Vagina (tissue), 2 donors: ENCODE results near the gene CFB. TPM values are rescaled to one million over a fixed set of nuclear protein-coding genes. Genes with fewer than 3 reads are reported as not detected.

ENCODE experiments used
- DNase-seq, 2 donors: peaks; one replicate each; pipeline ENCODE4 v3.0.0-alpha.2; 2017; ENCODE audit errors: extremely low spot score in 2 of 2
- H3K27ac ChIP-seq: fragments of 200-600 bp; sonication (generic); one replicate; pipeline ENCODE4 v1.5.1; 2019
- H3K27me3 ChIP-seq: fragments of 200-600 bp; sonication (generic); one replicate; pipeline ENCODE4 v1.5.1; 2019
- H3K36me3 ChIP-seq, 2 donors: fragments of 200-600 bp; sonication (generic); one replicate each; pipeline ENCODE4 v1.5.1; 2017 to 2019
- H3K4me1 ChIP-seq: fragments of 200-600 bp; sonication (generic); one replicate; pipeline ENCODE4 v1.5.1; 2019
- H3K4me3 ChIP-seq, 2 donors: fragments of 200-600 bp; sonication (generic); 1 replicate in 1 of 2; 2 replicates in 1 of 2; pipeline ENCODE4 v1.5.1; 2016 to 2019
- H3K9me3 ChIP-seq: fragments of 200-600 bp; sonication (generic); one replicate; pipeline ENCODE4 v1.5.1; 2019
- POLR2A ChIP-seq, 2 donors: fragments of 450-650 bp; IDR thresholded peaks; one replicate each; pipeline ENCODE4 v1.6.1; 2017; ENCODE audit warnings: antibody characterized with exemption in 2 of 2, mild to moderate bottlenecking in 2 of 2, moderate library complexity in 2 of 2
- POLR2AphosphoS5 ChIP-seq, 2 donors: sonication (generic); formaldehyde crosslinking; IDR thresholded peaks; one replicate each; pipeline ENCODE4 v1.9.0; 2017; ENCODE audit warnings: antibody characterized with exemption in 2 of 2, mild to moderate bottlenecking in 2 of 2, low read depth in 1 of 2; ENCODE audit not compliant: insufficient read depth in 1 of 2
- intact Hi-C: fragments of 100-400 bp; cut with DNase I; formaldehyde crosslinking; loops from one replicate; pipeline ENCODE4 v1.15.1; 2023
- total RNA-seq: library from RNA; depleted of rRNA; stranded (reverse); fragments of >200 nt; gene quantifications from one replicate; pipeline ENCODE4 v1.2.3, GENCODE V29; 2016
- TF ChIP-seq, protein P1 (sequence below), 3 experiments: fragments of 450-650 bp in 2 of 3; fragments of 200-600 bp in 1 of 3; sonication (generic) in 1 of 3; IDR thresholded peaks; one replicate each; pipeline ENCODE4 v1.5.1; 2017 to 2019; ENCODE audit warnings: antibody characterized with exemption in 3 of 3, mild to moderate bottlenecking in 2 of 3, moderate library complexity in 2 of 3

The CFB gene
- total RNA-seq, 1 donor from 2014 or later: 9.6 TPM

DNA sequence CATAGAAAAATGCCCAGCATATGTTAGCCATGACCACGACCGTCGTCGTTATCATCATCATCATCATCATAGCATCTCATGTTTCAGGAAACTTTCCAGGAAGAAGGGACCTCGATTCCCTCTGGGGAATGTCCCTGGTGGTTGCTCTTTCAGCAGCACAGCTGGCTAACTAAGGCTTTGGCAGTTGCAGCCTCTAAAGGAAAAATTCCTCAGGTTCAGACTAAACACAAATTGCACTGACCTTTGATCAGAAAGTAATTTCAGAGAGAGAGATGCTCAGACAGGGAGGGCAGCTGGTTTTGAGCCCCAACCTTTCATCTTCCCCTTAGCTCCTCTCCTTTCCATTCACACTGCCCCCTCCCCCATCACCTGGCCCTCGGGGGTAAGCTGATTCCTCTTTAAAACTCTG, 5.6 kb upstream of the CFB start:
- Histone ChIP-seq H3K4me1 (peaks cover 7% of the 10 kb centered on the region), H3K9me3 (no peaks in the 10 kb centered on the region), H3K27me3 (no peaks in the 10 kb centered on the region), H3K36me3 (no peaks in the 10 kb centered on the region), H3K27ac (no peak overlapping the region), H3K4me3 (no peak overlapping the region)
- no peak for DNase-seq
- intact Hi-C loops: no loop called here
- TF ChIP-seq, protein P1, sequence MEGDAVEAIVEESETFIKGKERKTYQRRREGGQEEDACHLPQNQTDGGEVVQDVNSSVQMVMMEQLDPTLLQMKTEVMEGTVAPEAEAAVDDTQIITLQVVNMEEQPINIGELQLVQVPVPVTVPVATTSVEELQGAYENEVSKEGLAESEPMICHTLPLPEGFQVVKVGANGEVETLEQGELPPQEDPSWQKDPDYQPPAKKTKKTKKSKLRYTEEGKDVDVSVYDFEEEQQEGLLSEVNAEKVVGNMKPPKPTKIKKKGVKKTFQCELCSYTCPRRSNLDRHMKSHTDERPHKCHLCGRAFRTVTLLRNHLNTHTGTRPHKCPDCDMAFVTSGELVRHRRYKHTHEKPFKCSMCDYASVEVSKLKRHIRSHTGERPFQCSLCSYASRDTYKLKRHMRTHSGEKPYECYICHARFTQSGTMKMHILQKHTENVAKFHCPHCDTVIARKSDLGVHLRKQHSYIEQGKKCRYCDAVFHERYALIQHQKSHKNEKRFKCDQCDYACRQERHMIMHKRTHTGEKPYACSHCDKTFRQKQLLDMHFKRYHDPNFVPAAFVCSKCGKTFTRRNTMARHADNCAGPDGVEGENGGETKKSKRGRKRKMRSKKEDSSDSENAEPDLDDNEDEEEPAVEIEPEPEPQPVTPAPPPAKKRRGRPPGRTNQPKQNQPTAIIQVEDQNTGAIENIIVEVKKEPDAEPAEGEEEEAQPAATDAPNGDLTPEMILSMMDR (IDR thresholded peaks at IDR 0.05): no peak
- TF ChIP-seq POLR2AphosphoS5 (IDR thresholded peaks at IDR 0.05; ENCODE audit: insufficient read depth in 1 of 2, low read depth in 1 of 2) (no peak), POLR2A (IDR thresholded peaks at IDR 0.05) (no peak)

DNA sequence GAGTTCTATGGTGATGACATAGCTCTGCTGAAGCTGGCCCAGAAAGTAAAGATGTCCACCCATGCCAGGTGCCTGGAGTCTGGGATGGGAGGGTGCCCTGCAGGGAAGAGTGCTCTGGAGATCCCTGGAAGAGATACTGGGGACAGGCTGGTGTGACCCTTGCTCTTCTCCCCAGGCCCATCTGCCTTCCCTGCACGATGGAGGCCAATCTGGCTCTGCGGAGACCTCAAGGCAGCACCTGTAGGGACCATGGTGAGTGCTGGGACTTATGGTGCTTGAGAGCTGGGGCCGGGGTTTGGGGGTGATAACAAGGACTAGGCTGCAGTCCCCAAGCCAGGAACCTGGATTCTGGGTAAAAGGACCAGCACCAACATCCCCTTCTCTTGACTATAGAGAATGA, 2.2 kb upstream of the CFB start:
- H3K27ac ChIP-seq: no peak overlapping the region
- H3K9me3 ChIP-seq: no peaks in the 10 kb centered on the region
- intact Hi-C loops: no loop called here
- TF ChIP-seq POLR2AphosphoS5 (IDR thresholded peaks at IDR 0.05; ENCODE audit: insufficient read depth in 1 of 2, low read depth in 1 of 2) (no peak), POLR2A (IDR thresholded peaks at IDR 0.05) (no peak)
- H3K36me3 ChIP-seq: no peaks in the 10 kb centered on the region
- no peaks in the 10 kb centered on the region for H3K27me3 ChIP-seq
- H3K4me3 ChIP-seq: no peak overlapping the region
- H3K4me1 ChIP-seq: peaks cover 19% of the 10 kb centered on the region
- DNase-seq: no peak

DNA sequence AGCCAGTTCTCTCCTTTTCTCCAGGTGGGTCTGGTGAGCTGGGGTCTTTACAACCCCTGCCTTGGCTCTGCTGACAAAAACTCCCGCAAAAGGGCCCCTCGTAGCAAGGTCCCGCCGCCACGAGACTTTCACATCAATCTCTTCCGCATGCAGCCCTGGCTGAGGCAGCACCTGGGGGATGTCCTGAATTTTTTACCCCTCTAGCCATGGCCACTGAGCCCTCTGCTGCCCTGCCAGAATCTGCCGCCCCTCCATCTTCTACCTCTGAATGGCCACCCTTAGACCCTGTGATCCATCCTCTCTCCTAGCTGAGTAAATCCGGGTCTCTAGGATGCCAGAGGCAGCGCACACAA, 765 bp upstream of the CFB start:
- no peak for DNase-seq
- Histone ChIP-seq H3K27me3 (no peaks in the 10 kb centered on the region), H3K27ac (peak overlapping the region; percentile 82), H3K9me3 (no peaks in the 10 kb centered on the region), H3K36me3 (no peaks in the 10 kb centered on the region), H3K4me1 (peaks cover 19% of the 10 kb centered on the region), H3K4me3 (peak overlapping the region in 1 of 2 donors; percentile 17)
- intact Hi-C loops: loop anchor here (5.0 kb wide), 1 partner anchor 43 kb away; the partner anchor contains the start of gene ZBTB12
- TF ChIP-seq POLR2A (IDR thresholded peaks at IDR 0.05) (no peak), POLR2AphosphoS5 (IDR thresholded peaks at IDR 0.05; ENCODE audit: insufficient read depth in 1 of 2, low read depth in 1 of 2) (no peak)
- TF ChIP-seq, protein P1 (IDR thresholded peaks at IDR 0.05): no peak

DNA sequence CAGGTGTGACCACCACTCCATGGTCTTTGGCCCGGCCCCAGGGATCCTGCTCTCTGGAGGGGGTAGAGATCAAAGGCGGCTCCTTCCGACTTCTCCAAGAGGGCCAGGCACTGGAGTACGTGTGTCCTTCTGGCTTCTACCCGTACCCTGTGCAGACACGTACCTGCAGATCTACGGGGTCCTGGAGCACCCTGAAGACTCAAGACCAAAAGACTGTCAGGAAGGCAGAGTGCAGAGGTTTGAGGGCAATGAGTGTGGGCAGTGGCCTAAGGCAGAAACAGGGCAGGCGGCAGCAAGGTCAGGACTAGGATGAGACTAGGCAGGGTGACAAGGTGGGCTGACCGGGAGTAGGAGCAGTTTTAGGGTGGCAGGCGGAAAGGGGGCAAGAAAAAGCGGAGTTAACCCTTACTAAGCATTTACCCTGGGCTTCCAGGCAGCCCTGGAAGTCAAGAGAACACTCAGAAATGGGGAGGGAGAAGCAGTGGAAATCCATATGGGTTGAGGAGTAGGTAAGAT, 533 bp downstream of the CFB start:
- Histone ChIP-seq H3K4me3 (no peak overlapping the region), H3K9me3 (no peaks in the 10 kb centered on the region), H3K27ac (peak overlapping the region; percentile 82), H3K4me1 (peaks cover 19% of the 10 kb centered on the region), H3K27me3 (no peaks in the 10 kb centered on the region), H3K36me3 (peaks cover 0 to 2% of the 10 kb centered on the region in 2 donors)
- DNase-seq: no peak
- TF ChIP-seq, protein P1 (IDR thresholded peaks at IDR 0.05): no peak
- TF ChIP-seq POLR2AphosphoS5 (IDR thresholded peaks at IDR 0.05; ENCODE audit: insufficient read depth in 1 of 2, low read depth in 1 of 2) (no peak), POLR2A (IDR thresholded peaks at IDR 0.05) (no peak)
- intact Hi-C loops: loop anchor here (5.0 kb wide), 1 partner anchor 44 kb away; the partner anchor contains the start of gene ZBTB12

DNA sequence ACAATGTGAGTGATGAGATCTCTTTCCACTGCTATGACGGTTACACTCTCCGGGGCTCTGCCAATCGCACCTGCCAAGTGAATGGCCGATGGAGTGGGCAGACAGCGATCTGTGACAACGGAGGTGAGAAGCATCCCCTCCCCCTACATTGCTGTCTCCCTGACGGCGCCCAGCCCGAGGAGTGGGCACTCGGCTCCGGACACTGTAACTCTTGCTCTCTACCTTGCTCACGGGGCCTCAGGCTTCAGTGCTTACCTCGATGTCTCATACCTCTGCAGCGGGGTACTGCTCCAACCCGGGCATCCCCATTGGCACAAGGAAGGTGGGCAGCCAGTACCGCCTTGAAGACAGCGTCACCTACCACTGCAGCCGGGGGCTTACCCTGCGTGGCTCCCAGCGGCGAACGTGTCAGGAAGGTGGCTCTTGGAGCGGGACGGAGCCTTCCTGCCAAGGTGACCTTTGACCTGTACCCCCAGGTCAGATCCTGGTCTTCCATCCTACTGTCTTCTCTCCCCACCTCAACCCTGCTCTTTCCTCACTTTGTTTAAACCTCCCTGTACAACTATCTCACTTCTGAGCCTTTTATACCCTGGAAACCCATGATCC, 1.3 kb downstream of the CFB start:
- Histone ChIP-seq H3K4me1 (peaks cover 19% of the 10 kb centered on the region), H3K36me3 (peaks cover 0 to 10% of the 10 kb centered on the region in 2 donors), H3K9me3 (no peaks in the 10 kb centered on the region), H3K27ac (no peak overlapping the region), H3K4me3 (no peak overlapping the region), H3K27me3 (no peaks in the 10 kb centered on the region)
- TF ChIP-seq POLR2AphosphoS5 (IDR thresholded peaks at IDR 0.05; ENCODE audit: insufficient read depth in 1 of 2, low read depth in 1 of 2) (no peak), POLR2A (IDR thresholded peaks at IDR 0.05) (no peak)
- TF ChIP-seq, protein P1 (IDR thresholded peaks at IDR 0.05): no peak
- DNase-seq: no peak
- intact Hi-C loops: loop anchor here (5.0 kb wide), 1 partner anchor 45 kb away; the partner anchor contains the start of gene ZBTB12
